GM19035 (cell line): ENCODE data around the gene LDLRAD3.

ENCODE experiments used
- ATAC-seq: cut with Tn5 transposase; IDR thresholded peaks from one replicate; pipeline ENCODE4 v1.9.1; 2021; ENCODE audit not compliant: unreplicated experiment

Gene LDLRAD3

GRCh38 chr11:35953081-35953760, 9.4 kb downstream of the LDLRAD3 start:
- no peak for ATAC-seq

GRCh38 chr11:35954205-35954604, 10.3 kb downstream of the LDLRAD3 start:
- ATAC-seq = no peak

GRCh38 chr11:35955636-35956035, 11.8 kb downstream of the LDLRAD3 start:
- no peak for ATAC-seq

GRCh38 chr11:35962369-35963138, 18.7 kb downstream of the LDLRAD3 start:
- ATAC-seq = no peak

- no peak for ATAC-seq
Measured at GRCh38 chr11:35963911-35964310, 20.0 kb downstream of the LDLRAD3 start.

GRCh38 chr11:35964841-35965240, 21.0 kb downstream of the LDLRAD3 start:
- no peak for ATAC-seq

- no peak for ATAC-seq
Measured at GRCh38 chr11:35967042-35967441, 23.2 kb downstream of the LDLRAD3 start.

- no peak for ATAC-seq
Measured at GRCh38 chr11:35968386-35969088, 24.7 kb downstream of the LDLRAD3 start.

- no peak for ATAC-seq
Measured at GRCh38 chr11:35969089-35970042, 25.5 kb downstream of the LDLRAD3 start.

GRCh38 chr11:35970445-35970844, 26.6 kb downstream of the LDLRAD3 start:
- ATAC-seq = no peak

- no peak for ATAC-seq
Measured at GRCh38 chr11:35971841-35972422, 28.1 kb downstream of the LDLRAD3 start.

GRCh38 chr11:35974882-35975589, 31.2 kb downstream of the LDLRAD3 start:
- ATAC-seq = no peak

- ATAC-seq = no peak
Measured at GRCh38 chr11:35976434-35976833, 32.6 kb downstream of the LDLRAD3 start.

GRCh38 chr11:35978183-35978582, 34.3 kb downstream of the LDLRAD3 start:
- ATAC-seq = no peak

GRCh38 chr11:35978891-35979290, 35.0 kb downstream of the LDLRAD3 start:
- ATAC-seq = no peak

GRCh38 chr11:35980686-35981390, 37.0 kb downstream of the LDLRAD3 start:
- ATAC-seq = no peak

- ATAC-seq = no peak
Measured at GRCh38 chr11:35981581-35981980, 37.7 kb downstream of the LDLRAD3 start.

- no peak for ATAC-seq
Measured at GRCh38 chr11:35982061-35982460, 38.2 kb downstream of the LDLRAD3 start.

- ATAC-seq = no peak
Measured at GRCh38 chr11:35983981-35984380, 40.1 kb downstream of the LDLRAD3 start.
